Type B pancreatic cell (in vitro differentiated cells): Measurements from ENCODE around the gene BCL11B. TPM values are rescaled to one million over a fixed set of nuclear protein-coding genes. Genes with fewer than 3 reads are reported as not detected.

Source experiments
- DNase-seq: peaks from one replicate; pipeline ENCODE4 v3.0.0; 2021; ENCODE audit warnings: mixed read lengths; ENCODE audit not compliant: unreplicated experiment; ENCODE audit errors: extremely low spot score
- H3K27ac Mint-ChIP-seq: 2 replicates; pipeline ENCODE4 v1.8.0; 2021; ENCODE audit warnings: mild to moderate bottlenecking, mixed read lengths
- H3K27me3 Mint-ChIP-seq: 2 replicates; pipeline ENCODE4 v1.8.0; 2021; ENCODE audit warnings: mixed read lengths
- H3K36me3 Mint-ChIP-seq: 2 replicates; pipeline ENCODE4 v1.8.0; 2021; ENCODE audit warnings: mixed read lengths
- H3K4me1 Mint-ChIP-seq: one replicate; pipeline ENCODE4 v1.8.0; 2021; ENCODE audit warnings: mixed read lengths; ENCODE audit not compliant: unreplicated experiment
- H3K4me3 Mint-ChIP-seq: 2 replicates; pipeline ENCODE4 v1.8.0; 2021; ENCODE audit warnings: mild to moderate bottlenecking, mixed read lengths
- H3K9me3 Mint-ChIP-seq: 2 replicates; pipeline ENCODE4 v1.8.0; 2021; ENCODE audit warnings: mixed read lengths
- total RNA-seq: library from RNA; stranded (reverse); gene quantifications from 2 replicates; pipeline ENCODE4 v1.2.1, GENCODE V29; 2021; ENCODE audit warnings: low replicate concordance
- TF ChIP-seq, protein P1 (sequence below): fragments of 200-600 bp; sonication (generic); conservative IDR thresholded peaks from 2 replicates; pipeline ENCODE4 v1.5.0; 2021; ENCODE audit warnings: antibody characterized with exemption, mild to moderate bottlenecking

The BCL11B gene
- total RNA-seq, 1 donor from 2014 or later = 11.4 TPM

DNA sequence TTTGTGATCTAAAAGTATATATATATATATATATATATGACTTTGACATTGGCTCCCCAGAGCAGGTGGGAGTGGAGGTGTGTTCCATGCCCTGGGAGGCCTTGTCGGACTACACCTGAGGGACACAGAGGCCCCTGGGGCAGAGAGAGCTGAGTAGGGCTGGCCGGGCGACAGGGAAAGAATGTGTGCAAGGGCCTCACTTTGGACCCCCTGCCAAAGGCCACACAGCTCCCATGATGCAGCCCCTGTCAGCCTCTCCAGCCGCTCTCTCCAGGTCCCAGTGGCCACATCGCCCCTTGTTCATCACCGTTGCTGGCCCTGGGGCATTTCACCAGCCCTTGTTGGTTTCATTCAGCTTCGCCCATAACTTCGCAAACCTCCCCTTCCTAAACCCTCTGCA is 123.9 kb downstream of the BCL11B start:
- TF ChIP-seq, protein P1, sequence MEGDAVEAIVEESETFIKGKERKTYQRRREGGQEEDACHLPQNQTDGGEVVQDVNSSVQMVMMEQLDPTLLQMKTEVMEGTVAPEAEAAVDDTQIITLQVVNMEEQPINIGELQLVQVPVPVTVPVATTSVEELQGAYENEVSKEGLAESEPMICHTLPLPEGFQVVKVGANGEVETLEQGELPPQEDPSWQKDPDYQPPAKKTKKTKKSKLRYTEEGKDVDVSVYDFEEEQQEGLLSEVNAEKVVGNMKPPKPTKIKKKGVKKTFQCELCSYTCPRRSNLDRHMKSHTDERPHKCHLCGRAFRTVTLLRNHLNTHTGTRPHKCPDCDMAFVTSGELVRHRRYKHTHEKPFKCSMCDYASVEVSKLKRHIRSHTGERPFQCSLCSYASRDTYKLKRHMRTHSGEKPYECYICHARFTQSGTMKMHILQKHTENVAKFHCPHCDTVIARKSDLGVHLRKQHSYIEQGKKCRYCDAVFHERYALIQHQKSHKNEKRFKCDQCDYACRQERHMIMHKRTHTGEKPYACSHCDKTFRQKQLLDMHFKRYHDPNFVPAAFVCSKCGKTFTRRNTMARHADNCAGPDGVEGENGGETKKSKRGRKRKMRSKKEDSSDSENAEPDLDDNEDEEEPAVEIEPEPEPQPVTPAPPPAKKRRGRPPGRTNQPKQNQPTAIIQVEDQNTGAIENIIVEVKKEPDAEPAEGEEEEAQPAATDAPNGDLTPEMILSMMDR = no peak
- Mint-ChIP-seq H3K4me1 (peaks cover under 1% of the 10 kb centered on the region), H3K4me3 (no peak overlapping the region), H3K9me3 (no peaks in the 10 kb centered on the region), H3K36me3 (no peaks in the 10 kb centered on the region), H3K27ac (no peak overlapping the region), H3K27me3 (peaks cover 3% of the 10 kb centered on the region)
- DNase-seq = no peak

DNA sequence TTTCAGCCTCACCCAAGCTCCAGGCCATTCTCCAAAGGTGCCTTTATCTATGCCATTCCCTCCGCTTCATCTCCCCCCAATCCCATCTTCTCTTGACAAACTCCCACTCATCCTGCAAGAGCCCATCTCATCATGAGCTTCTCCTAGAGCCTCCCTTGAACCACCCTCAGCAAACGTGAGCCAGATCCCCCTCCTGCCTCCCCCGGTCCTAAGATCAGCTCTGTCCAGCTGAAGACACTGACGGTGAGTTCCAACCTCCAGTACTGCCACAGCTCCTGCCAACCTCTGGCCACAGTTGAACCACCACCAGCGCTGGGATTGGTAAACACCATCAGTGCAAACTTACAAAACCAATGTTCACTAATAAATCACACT is 124.6 kb downstream of the BCL11B start:
- TF ChIP-seq, protein P1 = no peak
- no peak overlapping the region for H3K4me3 Mint-ChIP-seq
- H3K27me3 Mint-ChIP-seq = peaks cover 3% of the 10 kb centered on the region
- H3K4me1 Mint-ChIP-seq = peaks cover 6% of the 10 kb centered on the region
- peak; percentile 29 for DNase-seq
- no peaks in the 10 kb centered on the region for H3K36me3 Mint-ChIP-seq
- H3K9me3 Mint-ChIP-seq = no peaks in the 10 kb centered on the region
- no peak overlapping the region for H3K27ac Mint-ChIP-seq

DNA sequence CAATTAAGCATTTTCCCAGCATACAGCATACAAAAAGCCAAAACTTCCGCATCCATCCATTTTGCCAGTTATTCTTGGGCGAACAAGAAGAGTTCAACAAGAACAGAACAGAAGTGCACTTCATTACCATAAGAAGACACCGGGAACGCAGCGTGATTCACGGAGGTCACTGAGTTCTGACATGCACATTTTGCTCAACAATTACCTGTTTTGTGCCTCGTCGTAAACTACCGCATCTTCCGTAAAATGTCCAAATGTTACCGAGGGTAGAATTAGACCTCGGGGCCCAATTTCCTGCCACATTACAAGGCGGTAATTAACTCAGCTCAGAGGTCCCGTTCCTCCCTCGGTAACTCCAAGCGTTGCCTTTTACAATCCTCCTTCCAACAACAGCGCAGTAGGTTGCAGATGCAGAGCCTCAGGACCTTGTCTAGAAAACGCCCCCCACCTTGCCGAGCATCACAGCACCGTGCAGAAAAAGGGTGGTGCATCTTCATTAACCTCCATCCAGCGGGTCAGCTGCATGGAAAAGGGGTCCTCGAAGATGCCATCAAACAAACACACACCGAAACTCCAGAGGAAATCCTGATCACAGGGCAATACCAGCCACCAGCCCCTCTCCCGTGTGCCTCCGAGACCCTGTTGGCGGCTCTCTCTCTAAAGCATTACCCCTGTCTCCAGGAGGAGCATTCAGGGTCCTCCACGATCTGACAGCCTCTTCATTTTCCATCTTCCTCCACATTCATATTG is 125.2 kb downstream of the BCL11B start:
- H3K27me3 Mint-ChIP-seq = peaks cover 3% of the 10 kb centered on the region
- peaks cover 6% of the 10 kb centered on the region for H3K4me1 Mint-ChIP-seq
- H3K27ac Mint-ChIP-seq = no peak overlapping the region
- no peak overlapping the region for H3K4me3 Mint-ChIP-seq
- DNase-seq = peak; percentile 27
- H3K36me3 Mint-ChIP-seq = no peaks in the 10 kb centered on the region
- TF ChIP-seq, protein P1 = no peak
- H3K9me3 Mint-ChIP-seq = no peaks in the 10 kb centered on the region

DNA sequence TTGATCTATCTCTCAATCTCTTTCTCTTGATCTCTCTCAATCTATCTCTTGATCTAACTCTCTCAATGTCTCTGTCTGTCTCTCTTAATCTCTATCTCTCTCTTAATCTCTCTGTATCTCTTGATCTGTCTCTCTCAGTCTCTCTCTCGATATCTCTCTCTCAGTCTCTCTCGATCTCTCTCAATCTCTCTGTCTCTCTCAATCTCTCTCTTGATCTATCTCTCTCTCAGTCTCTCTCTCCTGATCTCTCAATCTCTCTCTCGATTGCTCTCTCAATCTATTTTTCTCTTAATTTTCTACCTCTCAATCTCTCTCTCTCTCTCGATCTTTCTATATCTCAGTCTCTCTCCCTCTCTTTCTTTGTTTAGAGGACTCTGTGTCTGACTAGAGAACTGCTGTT is 126.7 kb downstream of the BCL11B start:
- no peaks in the 10 kb centered on the region for H3K36me3 Mint-ChIP-seq
- TF ChIP-seq, protein P1 = no peak
- DNase-seq = no peak
- H3K4me1 Mint-ChIP-seq = peaks cover 6% of the 10 kb centered on the region
- H3K27ac Mint-ChIP-seq = no peak overlapping the region
- peaks cover 3% of the 10 kb centered on the region for H3K27me3 Mint-ChIP-seq
- H3K4me3 Mint-ChIP-seq = no peak overlapping the region
- H3K9me3 Mint-ChIP-seq = no peaks in the 10 kb centered on the region

DNA sequence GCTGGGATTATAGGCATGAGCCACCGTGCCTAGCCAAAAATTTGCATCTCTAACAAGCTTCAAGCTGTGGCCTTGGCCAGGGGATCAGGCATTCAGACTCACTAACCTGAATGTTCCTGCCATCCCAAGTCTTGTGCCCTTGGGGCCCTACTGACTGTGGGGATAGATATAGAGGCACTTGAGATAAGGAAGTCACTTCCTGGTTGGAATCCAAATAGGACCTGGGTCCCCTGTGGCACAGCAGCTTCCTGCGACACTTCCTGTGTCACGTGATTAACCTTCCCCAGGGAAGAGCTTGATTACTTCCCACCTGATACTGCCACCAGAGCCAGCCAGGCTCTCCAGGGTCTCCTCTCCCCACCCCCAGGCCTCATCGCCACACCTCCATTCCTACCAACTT is 128.2 kb downstream of the BCL11B start:
- Mint-ChIP-seq H3K27me3 (peaks cover 3% of the 10 kb centered on the region), H3K27ac (peak overlapping the region; percentile 36)
- TF ChIP-seq, protein P1 = no peak

More for the DNA sequence above, 128.2 kb downstream of the BCL11B start:
- DNase-seq = no peak
- Mint-ChIP-seq H3K4me3 (no peak overlapping the region), H3K4me1 (peaks cover 6% of the 10 kb centered on the region), H3K36me3 (no peaks in the 10 kb centered on the region), H3K9me3 (no peaks in the 10 kb centered on the region)
